ENCODE measurements around the gene QTRT2. TPM values are rescaled to one million over a fixed set of nuclear protein-coding genes. Genes with fewer than 3 reads are reported as not detected.
A peak's percentile ranks its signal among the peaks of the same experiment; 100 is the strongest.

The QTRT2 gene
- polyA plus RNA-seq (2013, experiment 1 of 2), result 28.6 TPM
- polyA plus RNA-seq (2013, experiment 2 of 2), result 30.1 TPM

DNA sequence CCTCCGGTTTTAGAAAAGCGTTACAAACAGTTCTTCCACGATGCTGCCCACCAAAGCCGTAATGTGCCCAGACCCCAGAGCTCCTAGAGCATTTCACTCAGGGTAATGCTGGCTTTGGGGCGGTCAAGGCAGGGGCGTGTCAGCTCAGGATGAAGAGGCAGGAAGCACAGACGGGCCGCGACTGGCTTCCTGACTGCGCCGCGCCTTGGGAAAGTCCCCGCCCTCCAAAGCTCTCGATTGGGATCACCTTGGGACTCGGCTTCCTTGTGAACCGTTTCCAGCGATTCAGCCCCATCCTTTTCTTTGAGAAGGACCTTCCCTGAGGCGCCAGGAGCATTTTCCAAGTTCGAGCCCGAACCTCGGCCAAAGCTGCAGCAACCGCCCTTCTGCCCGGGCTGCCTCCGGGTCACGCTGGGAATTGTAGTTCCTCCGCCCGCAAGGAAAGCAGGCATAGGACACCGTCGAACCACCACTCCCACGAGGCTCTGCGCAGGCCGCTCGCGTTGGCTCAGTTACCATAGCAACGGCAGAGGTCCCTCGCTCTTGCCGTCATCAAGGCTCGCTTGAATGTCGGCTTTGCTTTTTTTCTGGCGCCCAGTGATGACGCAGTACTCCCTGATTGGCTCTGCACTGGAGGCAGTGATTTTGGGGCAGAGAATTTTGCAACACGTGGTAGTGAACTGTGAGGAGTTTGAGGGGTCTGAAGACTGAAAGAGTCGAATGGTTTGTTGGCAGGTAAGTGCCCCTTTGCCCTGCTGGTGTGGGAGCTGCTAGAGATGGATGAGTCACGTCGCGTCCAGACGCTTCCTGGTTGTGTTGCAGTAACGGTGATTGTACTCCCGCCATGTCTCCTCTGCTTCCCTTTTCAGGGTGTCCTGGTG is at the start of gene QTRT2, which contains the start of gene CCDC191:
TSS of gene QTRT2 (plus strand) at position 608 of the 881 bp plus-strand sequence. CDS start 8,521 bp downstream, outside the sequence.
TSS of gene CCDC191 (minus strand) at position 397 of the 881 bp plus-strand sequence. CDS start at position 337, 60 bp downstream.
- H3K79me1 ChIP-seq (ENCODE audit: low read length), result no peaks in the 10 kb centered on the region
- H2AK5ac ChIP-seq (ENCODE audit: low read length), result no peak within 1 kb of the TSS
- H3K36me3 ChIP-seq (ENCODE audit: control insufficient read depth, insufficient read depth, low read length), result no peaks in the 10 kb centered on the region
- H3K18ac ChIP-seq (ENCODE audit: low read length), result no peak within 1 kb of the TSS
- peak within 1 kb of the TSS; percentile 82 for H3K4me3 ChIP-seq (ENCODE audit: low read length)
- H3K4me2 ChIP-seq (ENCODE audit: low read length), result peak within 1 kb of the TSS; percentile 26
- no peak within 1 kb of the TSS for H2BK15ac ChIP-seq (replicated peaks; ENCODE audit: low read depth)
- H3K27ac ChIP-seq (ENCODE audit: low read depth, low read length), result peak within 1 kb of the TSS; percentile 19
- WGBS (ENCODE audit: extremely low coverage, insufficient coverage, low lambda C conversion rate), result no CpG with 5 or more reads among the region's 49 CpGs
- no peak within 1 kb of the TSS for H4K8ac ChIP-seq (ENCODE audit: low read depth, low read length)
- no peak within 1 kb of the TSS for H2BK120ac ChIP-seq (ENCODE audit: low read depth, low read length)
- DNase-seq, result peak; percentile 100
- H3K23ac ChIP-seq (ENCODE audit: low read length), result no peak within 1 kb of the TSS
- H3K4me1 ChIP-seq (ENCODE audit: control insufficient read depth, low read depth, low read length), result no peaks in the 10 kb centered on the region
- H3K4ac ChIP-seq (ENCODE audit: low read depth, low read length), result no peak within 1 kb of the TSS
- H4K5ac ChIP-seq (ENCODE audit: low read length), result no peak within 1 kb of the TSS
- no peaks in the 10 kb centered on the region for H3K27me3 ChIP-seq (ENCODE audit: insufficient read depth, low read length, poor library complexity)
- H3K56ac ChIP-seq (ENCODE audit: low read length), result peak within 1 kb of the TSS; percentile 89
- peaks cover 37% of the 10 kb centered on the region for H3K79me2 ChIP-seq (ENCODE audit: control insufficient read depth, insufficient read depth, low read length)
- peak within 1 kb of the TSS; percentile 74 for H3K9ac ChIP-seq (ENCODE audit: low read length)
- H2BK5ac ChIP-seq (ENCODE audit: low read length), result no peak within 1 kb of the TSS

GRCh38 chr3:114011059-114011797 is 45.3 kb upstream of the QTRT2 start:
- Histone ChIP-seq H3K27ac (ENCODE audit: low read depth, low read length) (no peak overlapping the region), H3K4ac (ENCODE audit: low read depth, low read length) (no peak overlapping the region), H3K9ac (ENCODE audit: low read length) (no peak overlapping the region), H4K5ac (ENCODE audit: low read length) (no peak overlapping the region), H4K8ac (ENCODE audit: low read depth, low read length) (no peak overlapping the region), H3K79me1 (ENCODE audit: low read length) (no peaks in the 10 kb centered on the region), H3K4me1 (ENCODE audit: control insufficient read depth, low read depth, low read length) (no peaks in the 10 kb centered on the region), H2BK15ac (replicated peaks; ENCODE audit: low read depth) (no peak overlapping the region), H2BK5ac (ENCODE audit: low read length) (no peak overlapping the region), H3K79me2 (ENCODE audit: control insufficient read depth, insufficient read depth, low read length) (no peaks in the 10 kb centered on the region), H3K4me2 (ENCODE audit: low read length) (no peak overlapping the region), H3K56ac (ENCODE audit: low read length) (no peak overlapping the region), H3K27me3 (ENCODE audit: insufficient read depth, low read length, poor library complexity) (no peaks in the 10 kb centered on the region), H3K36me3 (ENCODE audit: control insufficient read depth, insufficient read depth, low read length) (no peaks in the 10 kb centered on the region), H3K4me3 (ENCODE audit: low read length) (no peak overlapping the region), H2AK5ac (ENCODE audit: low read length) (no peak overlapping the region), H3K23ac (ENCODE audit: low read length) (no peak overlapping the region), H2BK120ac (ENCODE audit: low read depth, low read length) (no peak overlapping the region), H3K18ac (ENCODE audit: low read length) (no peak overlapping the region)
- DNase-seq, result no peak
- no CpG with 5 or more reads among the region's 2 CpGs for WGBS (ENCODE audit: extremely low coverage, insufficient coverage, low lambda C conversion rate)

DNA sequence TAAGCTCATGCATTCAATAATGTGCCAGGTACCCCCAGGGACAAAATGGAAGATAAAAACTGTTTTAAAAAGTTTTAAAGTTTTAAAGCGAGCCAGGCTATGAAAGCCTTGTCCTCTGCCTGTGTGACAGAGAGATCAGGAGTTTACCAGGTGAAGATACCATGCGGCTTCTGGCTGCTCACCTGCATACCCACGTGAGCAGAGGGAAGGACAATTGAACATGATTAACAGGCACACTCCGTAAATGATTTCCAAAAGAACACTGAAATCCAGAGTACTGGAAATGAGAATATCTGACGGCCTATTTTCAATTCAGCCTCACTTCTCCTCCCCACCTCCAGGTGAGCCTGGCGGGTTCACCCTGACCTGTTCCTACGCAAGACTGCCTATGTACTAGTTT is 42.3 kb upstream of the QTRT2 start:
- no peak overlapping the region for H3K4ac ChIP-seq (ENCODE audit: low read depth, low read length)
- H3K36me3 ChIP-seq (ENCODE audit: control insufficient read depth, insufficient read depth, low read length), result no peaks in the 10 kb centered on the region
- no peaks in the 10 kb centered on the region for H3K79me1 ChIP-seq (ENCODE audit: low read length)
- no peak overlapping the region for H2AK5ac ChIP-seq (ENCODE audit: low read length)
- H3K4me2 ChIP-seq (ENCODE audit: low read length), result no peak overlapping the region
- H4K5ac ChIP-seq (ENCODE audit: low read length), result no peak overlapping the region
- no peak overlapping the region for H2BK15ac ChIP-seq (replicated peaks; ENCODE audit: low read depth)
- H2BK5ac ChIP-seq (ENCODE audit: low read length), result no peak overlapping the region
- H3K18ac ChIP-seq (ENCODE audit: low read length), result no peak overlapping the region
- H3K9ac ChIP-seq (ENCODE audit: low read length), result no peak overlapping the region
- no peak for DNase-seq
- no peaks in the 10 kb centered on the region for H3K27me3 ChIP-seq (ENCODE audit: insufficient read depth, low read length, poor library complexity)
- no peak overlapping the region for H3K27ac ChIP-seq (ENCODE audit: low read depth, low read length)
- H3K79me2 ChIP-seq (ENCODE audit: control insufficient read depth, insufficient read depth, low read length), result no peaks in the 10 kb centered on the region
- no CpG with 5 or more reads among the region's 7 CpGs for WGBS (ENCODE audit: extremely low coverage, insufficient coverage, low lambda C conversion rate)
- no peak overlapping the region for H3K56ac ChIP-seq (ENCODE audit: low read length)
- no peaks in the 10 kb centered on the region for H3K4me1 ChIP-seq (ENCODE audit: control insufficient read depth, low read depth, low read length)
- H3K23ac ChIP-seq (ENCODE audit: low read length), result no peak overlapping the region
- H4K8ac ChIP-seq (ENCODE audit: low read depth, low read length), result no peak overlapping the region
- no peak overlapping the region for H2BK120ac ChIP-seq (ENCODE audit: low read depth, low read length)
- H3K4me3 ChIP-seq (ENCODE audit: low read length), result no peak overlapping the region

- no peak overlapping the region for H2BK5ac ChIP-seq (ENCODE audit: low read length)
- no peaks in the 10 kb centered on the region for H3K36me3 ChIP-seq (ENCODE audit: control insufficient read depth, insufficient read depth, low read length)
- no peak for DNase-seq
- no peak overlapping the region for H3K4me3 ChIP-seq (ENCODE audit: low read length)
- no peak overlapping the region for H2AK5ac ChIP-seq (ENCODE audit: low read length)
- no peaks in the 10 kb centered on the region for H3K4me1 ChIP-seq (ENCODE audit: control insufficient read depth, low read depth, low read length)
- no peak overlapping the region for H4K8ac ChIP-seq (ENCODE audit: low read depth, low read length)
- H3K9ac ChIP-seq (ENCODE audit: low read length), result no peak overlapping the region
- H4K5ac ChIP-seq (ENCODE audit: low read length), result no peak overlapping the region
- WGBS (ENCODE audit: extremely low coverage, insufficient coverage, low lambda C conversion rate), result no CpG with 5 or more reads among the region's 2 CpGs
- no peak overlapping the region for H3K4ac ChIP-seq (ENCODE audit: low read depth, low read length)
- H3K4me2 ChIP-seq (ENCODE audit: low read length), result no peak overlapping the region
- no peak overlapping the region for H3K18ac ChIP-seq (ENCODE audit: low read length)
- no peaks in the 10 kb centered on the region for H3K27me3 ChIP-seq (ENCODE audit: insufficient read depth, low read length, poor library complexity)
- H2BK120ac ChIP-seq (ENCODE audit: low read depth, low read length), result no peak overlapping the region
- no peak overlapping the region for H3K23ac ChIP-seq (ENCODE audit: low read length)
- no peak overlapping the region for H3K56ac ChIP-seq (ENCODE audit: low read length)
- H2BK15ac ChIP-seq (replicated peaks; ENCODE audit: low read depth), result no peak overlapping the region
- no peaks in the 10 kb centered on the region for H3K79me1 ChIP-seq (ENCODE audit: low read length)
- H3K79me2 ChIP-seq (ENCODE audit: control insufficient read depth, insufficient read depth, low read length), result no peaks in the 10 kb centered on the region
- no peak overlapping the region for H3K27ac ChIP-seq (ENCODE audit: low read depth, low read length)
Observed at GRCh38 chr3:114019486-114019885, 37.1 kb upstream of the QTRT2 start.

GRCh38 chr3:114020907-114021306 is 35.6 kb upstream of the QTRT2 start:
- Histone ChIP-seq H3K4me2 (ENCODE audit: low read length) (no peak overlapping the region), H3K27ac (ENCODE audit: low read depth, low read length) (no peak overlapping the region)

More at GRCh38 chr3:114020907-114021306, 35.6 kb upstream of the QTRT2 start:
- Histone ChIP-seq H2BK5ac (ENCODE audit: low read length) (no peak overlapping the region), H3K79me1 (ENCODE audit: low read length) (no peaks in the 10 kb centered on the region), H2AK5ac (ENCODE audit: low read length) (no peak overlapping the region), H2BK120ac (ENCODE audit: low read depth, low read length) (no peak overlapping the region), H3K79me2 (ENCODE audit: control insufficient read depth, insufficient read depth, low read length) (no peaks in the 10 kb centered on the region), H2BK15ac (replicated peaks; ENCODE audit: low read depth) (no peak overlapping the region), H3K4ac (ENCODE audit: low read depth, low read length) (no peak overlapping the region), H4K8ac (ENCODE audit: low read depth, low read length) (no peak overlapping the region), H3K27me3 (ENCODE audit: insufficient read depth, low read length, poor library complexity) (no peaks in the 10 kb centered on the region), H3K56ac (ENCODE audit: low read length) (no peak overlapping the region), H4K5ac (ENCODE audit: low read length) (no peak overlapping the region), H3K9ac (ENCODE audit: low read length) (no peak overlapping the region), H3K23ac (ENCODE audit: low read length) (no peak overlapping the region), H3K36me3 (ENCODE audit: control insufficient read depth, insufficient read depth, low read length) (no peaks in the 10 kb centered on the region), H3K4me3 (ENCODE audit: low read length) (no peak overlapping the region), H3K18ac (ENCODE audit: low read length) (no peak overlapping the region), H3K4me1 (ENCODE audit: control insufficient read depth, low read depth, low read length) (no peaks in the 10 kb centered on the region)
- no peak for DNase-seq
- 100% methylated on average over 1 of the region's 2 CpGs for WGBS (ENCODE audit: extremely low coverage, insufficient coverage, low lambda C conversion rate)
